GM03348 (cell line): Measurements from ENCODE around the gene AFF3.
"Not testable (repeated sequence)": the region's sequence is repeated elsewhere in the genome, so short reads cannot be mapped to it uniquely, and the experiment has no call there.

Experiments
- DNase-seq: peaks from one replicate; pipeline ENCODE4 v3.0.0; 2012; ENCODE audit warnings: low spot score

AFF3 gene

GRCh38 chr2:100142393-100142792 lies at the start of gene AFF3:
Gene AFF3, minus strand, starts transcription at chr2:100142590. Its CDS starts 38,136 bp downstream, at chr2:100104454.
- no peak for DNase-seq

- no peak for DNase-seq
Observed at GRCh38 chr2:100189387-100189786, 47.0 kb upstream of the AFF3 start.

GRCh38 chr2:100188326-100188725 lies 45.9 kb upstream of the AFF3 start:
- no peak for DNase-seq

- no peak for DNase-seq
Observed at GRCh38 chr2:100186126-100186525, 43.7 kb upstream of the AFF3 start.

GRCh38 chr2:100185516-100185915 lies 43.1 kb upstream of the AFF3 start:
- no peak for DNase-seq

- DNase-seq: peak; percentile 33
Observed at GRCh38 chr2:100185105-100185504, 42.7 kb upstream of the AFF3 start.

GRCh38 chr2:100184055-100184737 lies 41.8 kb upstream of the AFF3 start:
- DNase-seq: no peak

GRCh38 chr2:100182494-100183361 lies 40.3 kb upstream of the AFF3 start:
- peak; percentile 41 for DNase-seq

GRCh38 chr2:100180503-100180902 lies 38.1 kb upstream of the AFF3 start:
- DNase-seq: no peak

- no peak for DNase-seq
Observed at GRCh38 chr2:100179806-100180205, 37.4 kb upstream of the AFF3 start.

- no peak for DNase-seq
Observed at GRCh38 chr2:100178864-100179263, 36.5 kb upstream of the AFF3 start.

- no peak for DNase-seq
Observed at GRCh38 chr2:100178085-100178788, 35.8 kb upstream of the AFF3 start.

- no peak for DNase-seq
Observed at GRCh38 chr2:100176925-100177324, 34.5 kb upstream of the AFF3 start.

- DNase-seq: peak; percentile 41
Observed at GRCh38 chr2:100174026-100174431, 31.6 kb upstream of the AFF3 start.

GRCh38 chr2:100166701-100167100 lies 24.3 kb upstream of the AFF3 start:
- DNase-seq: no peak

- DNase-seq: no peak
Observed at GRCh38 chr2:100163605-100164004, 21.2 kb upstream of the AFF3 start.

- no peak for DNase-seq
Observed at GRCh38 chr2:100161945-100162620, 19.7 kb upstream of the AFF3 start.

GRCh38 chr2:100160396-100160795 lies 18.0 kb upstream of the AFF3 start:
- DNase-seq: no peak

- DNase-seq: not testable (repeated sequence)
Observed at GRCh38 chr2:100151832-100152231, 9.4 kb upstream of the AFF3 start.

GRCh38 chr2:100151310-100151709 lies 8.9 kb upstream of the AFF3 start:
- DNase-seq: no peak

GRCh38 chr2:100148883-100149282 lies 6.5 kb upstream of the AFF3 start:
- no peak for DNase-seq

- no peak for DNase-seq
Observed at GRCh38 chr2:100146657-100146960, 4.2 kb upstream of the AFF3 start.
